HG02973 (cell line): ENCODE data around the gene PDE11A.

ENCODE experiments used
- ATAC-seq: cut with Tn5 transposase; IDR thresholded peaks from one replicate; pipeline ENCODE4 v1.9.1; 2021; ENCODE audit warnings: moderate library complexity; ENCODE audit not compliant: unreplicated experiment

PDE11A gene

DNA sequence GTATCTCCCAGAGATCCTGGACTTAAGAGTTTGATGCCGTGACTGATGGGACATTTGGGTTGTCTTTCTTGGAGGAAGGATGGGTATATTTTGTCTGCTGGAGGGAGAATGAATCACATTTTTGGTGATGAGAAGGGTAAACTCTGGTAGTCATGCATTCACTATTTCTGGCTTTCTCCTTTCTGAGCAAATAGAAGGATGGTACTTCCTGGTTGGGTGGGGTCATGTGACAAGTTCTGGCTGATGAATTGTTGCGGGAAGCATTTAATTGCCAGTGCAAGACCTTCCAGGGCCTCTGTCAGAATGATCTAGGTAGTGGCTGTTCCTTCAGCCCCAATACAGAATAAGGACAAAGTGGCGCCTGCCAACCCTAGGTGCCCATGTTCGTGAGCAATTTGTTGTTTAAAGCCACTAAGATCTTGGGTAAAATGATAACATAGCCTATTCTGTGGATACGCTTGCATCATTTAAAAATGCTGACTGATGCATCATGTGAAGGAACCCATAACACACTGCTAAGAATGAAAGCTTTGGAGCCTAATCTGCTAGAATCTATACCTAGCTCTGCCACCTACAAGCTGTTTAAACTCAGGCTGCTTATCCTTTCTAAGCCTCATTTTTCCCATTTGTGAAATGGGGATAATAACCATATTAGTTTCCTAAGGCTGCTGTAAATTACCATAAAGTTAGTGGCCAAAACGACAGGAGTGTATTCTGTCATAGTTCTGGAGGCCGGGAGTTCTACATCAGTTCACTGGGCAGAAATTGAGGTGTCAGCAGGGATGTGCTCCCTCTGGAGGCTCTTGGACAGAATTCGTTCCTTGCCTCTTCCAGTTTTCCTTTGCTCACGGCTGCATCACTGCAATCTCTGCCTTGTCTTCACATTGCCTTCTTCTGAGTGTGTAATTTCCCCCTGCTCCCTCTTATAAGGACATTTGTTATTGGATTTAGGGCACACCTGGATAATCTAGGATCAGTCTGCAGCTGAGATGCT is 398.7 kb downstream of the PDE11A start:
- ATAC-seq, result no peak

DNA sequence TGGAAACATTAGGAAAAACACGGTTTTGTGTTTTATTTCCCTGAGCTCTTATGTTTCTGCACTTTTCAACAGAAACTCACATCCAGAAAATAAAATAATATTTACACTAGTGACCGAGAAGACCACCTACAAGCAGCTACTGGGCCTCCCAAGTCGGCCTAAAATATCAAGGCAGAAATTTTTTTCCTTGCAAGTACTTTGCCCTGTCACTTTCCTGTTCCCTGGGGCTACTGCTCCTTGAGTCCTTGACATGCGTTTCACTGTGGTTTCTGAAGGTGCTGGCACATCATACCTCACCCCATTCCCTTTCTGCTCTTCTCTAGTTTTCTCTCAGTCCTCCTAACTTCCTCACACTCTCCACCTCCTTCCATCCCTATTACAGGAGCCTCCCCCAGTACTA is 400.9 kb downstream of the PDE11A start:
- no peak for ATAC-seq

DNA sequence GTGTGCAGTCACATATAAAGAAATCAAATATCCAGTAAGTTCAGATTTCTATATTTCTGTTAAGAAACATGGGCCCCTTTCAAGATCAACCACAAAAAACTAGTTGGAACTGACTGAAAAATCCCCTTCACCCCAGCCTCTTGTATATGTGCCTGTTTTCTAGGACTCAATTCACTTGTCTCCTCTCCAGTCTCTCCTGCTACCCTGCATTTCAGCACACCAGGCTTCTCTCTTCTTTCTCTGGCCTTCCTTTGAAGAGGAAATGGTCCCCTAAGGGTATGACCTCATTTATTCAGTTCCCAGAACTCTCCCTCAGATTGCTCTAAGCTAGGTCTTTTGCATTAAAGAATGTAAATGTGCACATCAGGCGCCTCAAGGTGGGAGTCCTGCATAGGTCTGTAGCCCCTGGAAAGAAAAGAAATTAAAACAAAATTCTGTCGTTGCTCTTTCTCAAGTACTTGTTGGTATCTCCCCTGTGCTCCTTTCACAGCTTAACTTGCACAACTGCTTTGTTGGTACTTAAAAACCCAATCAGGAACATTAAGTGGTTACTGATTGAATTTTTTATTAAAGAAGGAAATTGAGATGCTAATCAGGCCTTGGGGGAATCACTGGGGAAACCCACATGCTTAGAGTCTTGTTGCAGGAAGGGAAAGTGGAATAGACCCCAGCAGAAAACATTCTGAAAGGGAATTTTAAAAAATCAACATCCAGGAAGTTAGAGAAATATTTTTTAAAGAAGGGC is 401.6 kb downstream of the PDE11A start:
- no peak for ATAC-seq

DNA sequence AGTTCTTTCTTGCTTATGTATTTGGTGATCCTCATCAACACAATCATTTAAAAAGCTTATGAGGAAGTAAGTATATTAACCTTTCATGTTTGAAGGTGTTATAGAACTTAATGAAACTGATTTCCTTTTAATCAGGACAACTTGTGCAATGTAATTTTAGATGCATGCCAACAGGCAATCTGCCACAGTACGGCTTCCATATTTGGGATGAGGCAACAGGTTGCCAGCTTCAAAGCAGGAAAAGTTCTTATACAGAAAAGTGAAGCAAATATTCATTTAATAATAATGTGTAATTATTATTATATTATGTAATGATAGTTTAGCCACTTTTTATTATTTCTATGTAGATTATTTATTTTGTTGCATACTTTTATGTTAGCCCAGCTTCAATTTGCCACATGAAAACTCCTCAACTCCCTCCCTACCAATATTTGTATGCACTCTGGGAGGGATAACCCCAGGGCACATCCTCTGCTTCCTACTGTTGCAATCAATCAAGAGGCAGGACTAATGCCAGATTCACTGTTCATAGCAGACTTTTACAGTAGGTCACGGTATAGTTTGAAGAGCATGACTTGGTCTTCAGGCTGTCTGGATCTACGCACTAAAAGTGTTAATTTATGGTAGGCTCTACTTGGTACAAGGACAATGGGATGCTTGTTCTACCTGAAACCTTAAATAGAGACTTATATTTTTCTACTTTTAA is 402.8 kb downstream of the PDE11A start:
- ATAC-seq, result no peak

DNA sequence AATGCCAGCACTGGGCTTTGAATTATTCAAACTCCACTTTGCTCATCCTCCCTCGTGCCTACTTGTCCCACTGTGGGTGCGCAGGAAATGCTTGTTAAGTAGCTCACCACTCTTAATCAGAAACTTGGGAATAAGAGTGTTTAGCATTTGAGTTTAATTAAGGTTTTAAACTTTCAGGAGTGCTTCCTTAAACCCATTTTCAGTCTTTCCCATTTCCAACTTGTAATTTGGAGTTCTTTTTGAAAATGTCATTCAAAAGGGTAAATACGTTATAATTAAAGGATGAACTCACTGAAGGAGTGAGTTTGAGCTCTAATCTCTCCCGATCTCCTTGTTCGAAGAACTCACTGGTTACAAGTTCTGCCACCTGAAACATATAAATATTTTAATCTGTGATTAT is 403.4 kb downstream of the PDE11A start:
- ATAC-seq, result no peak

DNA sequence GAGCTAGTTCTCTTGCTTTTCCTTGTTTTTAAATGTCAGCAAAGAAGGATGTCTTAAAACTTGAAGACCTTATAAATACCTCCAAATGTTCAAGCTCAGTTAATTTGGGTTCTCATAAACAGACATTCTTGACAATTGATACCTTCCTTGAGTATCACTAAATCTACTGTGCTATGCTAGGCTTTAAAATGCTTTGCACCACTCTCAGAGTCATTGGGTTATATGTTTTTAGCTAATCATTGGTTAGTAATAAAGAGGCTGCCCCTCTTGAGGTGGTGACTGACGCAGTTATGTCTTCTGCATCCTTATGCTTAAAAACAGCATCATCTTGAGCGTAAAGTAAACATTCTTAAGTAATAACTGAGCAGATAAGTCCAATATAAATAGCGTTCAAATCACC is 404.0 kb downstream of the PDE11A start:
- ATAC-seq, result no peak

DNA sequence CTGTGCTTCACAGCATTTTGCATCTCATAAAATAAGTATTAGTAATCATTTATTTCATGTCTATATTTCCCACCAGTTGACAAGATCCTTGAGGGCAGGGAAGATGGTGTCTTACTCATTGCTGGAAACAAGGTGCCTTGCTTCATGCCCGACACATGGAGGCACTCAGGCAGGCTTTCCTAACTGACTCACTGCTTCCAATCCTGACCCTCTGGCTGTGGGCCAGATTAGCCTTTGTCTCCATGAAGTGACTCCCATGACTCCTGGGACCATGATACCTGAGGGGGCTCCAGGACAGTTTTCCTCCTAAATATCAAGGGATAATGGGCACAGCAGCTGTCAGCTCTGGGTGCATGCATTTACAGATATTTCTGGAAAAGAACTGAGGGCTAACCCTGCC is 405.0 kb downstream of the PDE11A start:
- ATAC-seq, result no peak

DNA sequence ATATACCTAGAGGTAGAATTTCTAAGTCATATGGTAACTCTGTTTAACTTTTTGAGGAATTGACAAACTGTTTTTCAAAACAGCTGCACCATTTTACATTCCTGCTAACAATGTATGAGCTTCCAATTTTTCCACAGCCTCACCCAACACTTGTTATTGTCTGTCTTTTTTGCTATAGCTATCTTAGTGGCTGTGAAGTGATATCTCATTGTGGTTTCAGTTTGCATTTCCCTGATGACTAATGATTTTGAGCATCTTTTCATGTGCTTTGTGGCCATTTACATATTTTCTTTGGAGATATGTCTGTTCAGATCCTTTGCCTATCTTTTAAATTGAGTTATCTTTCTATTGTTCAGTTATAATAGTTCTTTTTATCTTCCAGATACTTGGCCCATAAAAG is 406.2 kb downstream of the PDE11A start:
- ATAC-seq, result no peak

DNA sequence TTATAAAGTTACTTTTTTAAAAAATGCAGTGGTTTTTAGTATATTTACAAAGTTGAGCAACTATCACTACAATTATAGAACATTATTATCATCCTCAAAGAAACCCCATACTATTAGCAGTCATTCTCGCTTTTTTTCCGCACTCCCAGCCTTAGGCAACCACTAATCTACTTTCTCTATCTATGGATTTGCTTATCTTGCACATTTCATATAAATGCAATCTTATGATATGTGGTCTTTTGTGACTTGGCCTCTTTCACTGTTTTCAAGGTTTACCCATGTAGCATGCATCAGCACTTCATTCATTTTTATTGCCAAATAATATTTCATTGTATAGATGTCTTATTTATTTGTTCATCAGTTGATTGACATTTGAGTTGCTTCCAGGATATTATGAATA is 406.6 kb downstream of the PDE11A start:
- no peak for ATAC-seq

DNA sequence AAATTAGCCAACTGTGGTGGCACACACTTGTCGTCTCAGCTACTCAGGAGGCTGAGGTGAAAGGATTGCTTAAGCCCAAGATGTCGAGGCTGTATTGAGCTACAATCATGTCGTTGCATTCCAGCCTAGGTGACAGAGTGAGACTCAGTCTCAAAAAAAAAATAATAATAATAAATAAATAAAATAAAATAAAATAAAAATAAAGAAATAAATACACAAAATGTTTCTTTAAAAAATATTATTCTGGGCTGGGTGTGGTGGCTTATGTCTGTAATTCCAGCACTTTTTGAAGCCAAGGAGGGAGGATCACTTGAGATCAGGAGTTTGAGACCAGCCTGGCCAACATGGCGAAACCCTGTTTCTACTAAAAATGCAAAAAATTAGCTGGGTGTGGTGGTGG is 407.2 kb downstream of the PDE11A start:
- ATAC-seq, result no peak

DNA sequence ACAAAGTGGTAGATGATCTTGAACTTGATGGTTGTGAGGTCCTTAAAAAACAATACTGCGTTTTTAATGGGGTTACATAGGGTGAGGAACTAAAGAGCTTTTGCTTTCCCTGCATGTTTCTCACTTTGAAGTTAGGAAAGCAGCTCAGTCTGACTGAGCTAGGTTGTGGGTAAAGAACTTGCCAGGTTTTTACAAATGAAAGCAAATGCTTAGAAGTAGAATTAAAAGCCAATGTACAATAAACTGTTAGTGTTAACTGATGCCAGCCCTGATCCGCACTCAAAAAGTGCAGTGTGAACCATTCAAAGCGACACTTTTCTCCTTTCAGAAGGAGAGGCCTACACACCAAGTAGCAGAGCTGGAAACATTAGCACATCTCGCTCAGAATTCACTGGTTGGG is 409.7 kb downstream of the PDE11A start:
- no peak for ATAC-seq

DNA sequence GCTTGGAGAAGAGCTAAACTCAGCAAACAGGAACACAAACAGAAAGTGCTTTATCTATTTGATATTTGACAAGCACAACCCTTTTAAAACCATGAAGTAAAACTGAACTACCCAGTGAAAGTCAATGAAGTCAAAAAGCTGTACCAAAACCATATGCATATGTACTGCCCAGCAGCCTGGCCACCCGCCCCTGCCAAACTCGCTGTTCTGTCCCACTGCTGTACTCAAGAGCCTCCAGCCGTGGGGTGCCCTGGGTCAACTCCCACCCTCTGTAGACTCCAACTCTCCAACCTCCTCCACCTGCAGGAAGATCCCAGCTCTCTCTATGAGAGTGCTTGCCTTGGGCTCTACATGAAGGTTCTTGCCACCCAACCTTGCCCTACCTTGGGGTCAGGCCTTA is 411.8 kb downstream of the PDE11A start:
- no peak for ATAC-seq

DNA sequence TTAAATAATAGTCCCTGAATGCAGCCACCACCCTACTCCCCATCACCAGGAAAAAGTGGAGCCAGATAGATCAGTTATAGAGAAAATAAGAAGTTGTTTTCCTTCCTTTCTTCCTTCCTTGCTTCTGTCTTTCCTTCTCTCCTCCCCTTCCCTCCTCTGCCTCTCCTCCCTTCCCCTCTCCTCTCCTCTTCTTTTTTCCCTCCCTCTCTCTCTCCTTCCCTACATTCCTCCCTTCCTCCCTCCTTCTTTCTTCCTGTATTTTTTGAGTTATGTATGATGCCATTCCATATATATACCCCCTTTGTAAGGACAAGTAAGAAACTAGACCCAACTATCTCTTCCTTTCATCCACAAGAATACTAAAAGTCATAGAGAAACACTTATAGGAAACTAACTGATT is 414.3 kb downstream of the PDE11A start:
- ATAC-seq, result no peak

DNA sequence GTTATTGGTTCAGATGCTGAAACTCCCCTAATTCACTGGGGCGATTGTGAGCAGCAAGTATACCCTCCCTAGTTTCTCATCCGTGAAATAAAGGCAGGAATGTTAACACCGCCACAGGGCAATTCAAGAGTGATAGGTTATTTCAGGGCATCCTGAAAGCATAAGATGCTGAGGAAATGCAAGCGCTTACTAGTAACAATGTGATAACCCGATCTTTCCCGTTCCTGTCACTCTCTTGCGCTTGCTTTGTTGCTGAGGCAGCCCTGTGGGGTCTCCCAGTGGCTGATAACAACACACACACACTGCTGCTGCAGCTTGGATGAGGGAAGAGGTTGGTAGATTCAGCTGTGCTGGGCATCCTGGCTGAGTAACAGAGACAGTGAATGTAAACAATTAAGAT is 420.7 kb downstream of the PDE11A start:
- no peak for ATAC-seq

DNA sequence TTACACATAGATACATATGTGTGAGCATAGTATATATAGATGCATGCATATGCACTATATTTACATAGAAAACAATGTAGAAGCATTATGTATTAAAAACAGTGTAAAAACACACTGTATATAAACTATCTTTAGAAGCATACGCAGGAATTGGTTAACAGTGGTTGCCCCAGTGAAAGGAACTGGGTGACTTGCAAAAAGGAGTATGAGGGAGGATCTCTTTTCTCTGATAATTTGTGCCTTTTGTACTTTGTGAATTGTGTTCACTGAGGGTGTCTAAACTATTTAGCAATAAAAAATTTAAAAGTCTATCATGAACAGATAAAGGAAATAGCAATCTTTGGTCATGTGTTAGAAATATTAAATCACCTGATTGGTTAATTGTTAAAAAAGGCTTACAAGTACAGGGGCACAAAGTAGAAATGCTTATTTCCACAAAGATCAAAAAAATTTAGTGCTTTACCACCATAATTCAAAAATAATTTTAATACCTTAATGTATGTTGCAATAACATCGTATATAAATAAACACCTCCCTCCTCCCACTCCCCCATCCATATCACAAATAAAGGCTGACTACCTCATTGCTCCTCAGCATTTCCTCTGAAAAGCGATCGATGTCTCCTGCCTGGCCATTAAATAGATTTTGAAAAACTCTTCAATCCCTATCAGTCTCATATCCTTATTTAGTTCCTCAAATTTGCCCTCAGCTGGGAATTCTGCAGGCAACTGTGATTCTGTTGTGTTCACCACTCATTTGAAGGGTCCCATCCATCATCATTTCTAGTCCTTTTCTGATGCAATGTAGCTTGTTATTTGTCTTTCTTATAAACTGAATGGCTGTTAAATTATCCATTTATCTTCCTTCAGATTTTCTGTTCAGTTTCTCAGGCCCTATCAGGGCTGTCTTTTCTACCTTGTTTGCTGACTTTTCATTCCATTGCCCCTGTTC is 422.7 kb downstream of the PDE11A start:
- no peak for ATAC-seq

DNA sequence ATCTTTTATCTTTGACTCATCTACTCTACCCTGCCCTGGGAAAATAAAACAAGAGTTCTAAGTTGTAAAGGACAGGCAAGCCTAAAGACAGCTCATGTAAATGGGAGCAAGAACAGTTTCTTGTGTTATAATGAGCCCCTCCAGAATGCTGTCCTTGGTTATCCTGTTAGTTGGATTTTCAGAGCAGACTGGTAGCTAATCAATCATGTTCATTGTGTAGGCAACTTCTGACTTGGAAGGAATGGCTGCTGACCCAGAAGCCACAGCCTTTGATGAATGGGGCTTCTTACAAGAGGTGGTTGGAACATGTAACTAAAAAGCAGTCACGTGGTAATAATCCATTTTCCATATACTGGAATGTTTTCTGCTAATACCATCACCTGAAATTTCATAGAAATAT is 425.8 kb downstream of the PDE11A start:
- ATAC-seq, result no peak

DNA sequence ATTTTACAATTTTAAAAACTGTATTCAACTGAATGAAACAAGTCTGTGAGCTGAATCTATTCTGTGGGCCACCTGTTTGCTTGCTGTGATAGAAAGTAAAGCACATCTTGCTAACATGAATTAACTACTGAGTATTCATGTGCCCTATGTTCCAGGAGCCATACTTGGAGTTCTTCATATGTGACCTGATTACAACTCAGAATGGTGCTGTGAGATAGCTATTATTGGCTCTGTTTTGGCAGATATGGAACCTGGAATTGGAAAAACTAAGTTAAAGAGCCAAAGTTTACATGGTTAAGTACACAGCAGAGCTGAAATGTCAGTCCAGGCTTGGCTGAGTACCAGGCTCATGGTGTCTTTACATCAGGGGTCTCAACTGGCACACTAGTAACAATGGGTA is 426.3 kb downstream of the PDE11A start:
- ATAC-seq, result no peak

DNA sequence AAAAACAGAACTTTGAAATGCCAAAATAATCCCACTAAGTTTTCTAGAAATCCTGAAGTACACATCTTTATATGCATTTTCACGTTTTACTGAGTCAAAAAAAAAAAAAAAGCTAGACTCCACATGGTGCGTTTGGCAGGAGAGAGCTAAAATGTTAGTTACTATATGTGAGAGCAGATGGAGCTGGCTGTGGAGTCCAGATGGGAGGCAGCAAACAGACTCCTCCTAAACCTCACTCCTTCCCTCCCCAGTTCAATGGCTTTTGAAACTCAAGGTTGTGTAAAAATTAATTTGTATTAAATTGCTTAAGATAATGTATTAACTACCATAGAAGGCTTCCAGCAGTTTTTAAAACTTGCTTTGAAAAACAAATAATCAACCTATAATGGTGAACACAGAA is 431.2 kb downstream of the PDE11A start:
- no peak for ATAC-seq

DNA sequence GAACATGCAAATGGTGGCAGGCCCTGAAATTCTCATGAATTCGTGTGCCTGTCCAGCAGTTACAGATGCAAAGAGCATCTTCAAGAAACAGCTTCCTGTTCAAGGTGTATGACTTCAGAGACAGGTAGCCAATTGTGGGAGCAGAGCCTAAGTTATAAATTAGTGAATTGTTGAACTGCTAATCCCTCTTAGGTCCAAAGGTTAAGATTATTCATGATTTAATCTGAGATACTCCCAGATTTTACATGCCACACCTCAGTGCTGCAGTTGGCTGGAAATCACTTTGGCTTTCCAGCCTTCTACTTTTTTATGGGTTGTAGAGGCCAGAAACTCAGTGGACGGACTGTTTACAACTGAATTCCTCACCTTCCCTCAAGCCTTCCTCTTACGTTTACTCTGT is 432.2 kb downstream of the PDE11A start:
- ATAC-seq, result no peak

DNA sequence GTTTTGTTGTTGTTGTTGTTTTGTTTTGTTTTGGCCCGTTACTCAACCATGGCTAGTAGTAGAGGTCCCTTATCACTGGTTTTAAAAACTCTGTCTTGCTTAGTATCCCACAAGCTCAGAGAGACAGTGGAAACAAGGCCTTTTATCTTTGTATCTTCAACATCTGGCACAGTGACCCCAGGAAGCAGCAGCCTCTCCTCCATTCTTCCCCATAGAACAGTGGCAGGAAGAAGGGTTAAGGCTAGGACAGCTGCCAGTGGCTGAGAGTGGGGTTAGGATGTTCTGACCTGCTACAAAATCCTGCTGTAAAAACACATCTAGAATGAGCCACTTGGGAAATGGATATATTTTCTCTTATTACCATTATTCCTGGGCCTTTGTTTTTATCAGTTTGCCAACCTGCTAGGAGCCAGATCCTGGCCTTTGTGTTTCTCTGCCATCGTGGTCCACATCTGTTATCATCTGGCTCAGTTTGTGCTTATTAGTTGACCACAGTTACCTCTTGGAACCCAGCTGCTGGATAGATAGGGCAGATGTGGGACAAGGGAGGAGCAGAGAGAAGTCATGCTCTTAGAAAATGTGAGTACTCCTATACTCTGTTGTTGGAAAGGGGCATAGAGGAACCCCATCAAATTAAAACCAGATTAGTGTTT is 433.2 kb downstream of the PDE11A start:
- no peak for ATAC-seq
